ENCODE measurements around the gene DNAAF1. TPM values are rescaled to one million over a fixed set of nuclear protein-coding genes. Genes with fewer than 3 reads are reported as not detected.

DNAAF1 gene
- total RNA-seq, 1 experiment from 2014 or later: not detected

- H3K27ac ChIP-seq (ENCODE audit: low read depth, low read length, poor library complexity, severe bottlenecking): no peak overlapping the region
- intact Hi-C loops (cut with micrococcal nuclease; ENCODE audit: unreplicated experiment): no loop called here
- H3K4me1 ChIP-seq (ENCODE audit: insufficient read depth, low read length, poor library complexity, severe bottlenecking): no peaks in the 10 kb centered on the region
- TF ChIP-seq EZH2 (IDR thresholded peaks at IDR 0.05; ENCODE audit: borderline replicate concordance, low read depth, low read length, poor library complexity, severe bottlenecking) (no peak), CTCF (conservative IDR thresholded peaks at IDR 0.05; ENCODE audit: low read depth, low read length) (no peak)
- no peak for DNase-seq (ENCODE audit: low spot score)
- ChIA-PET POLR2A (ENCODE audit: low non-redundant PET) (no interaction called here), CTCF (no interaction called here)
- no peak overlapping the region for H3K4me3 ChIP-seq (ENCODE audit: low read depth, low read length, poor library complexity, severe bottlenecking)
- peaks cover 7% of the 10 kb centered on the region for H3K27me3 ChIP-seq (replicated peaks; ENCODE audit: insufficient read depth, low read depth, low read length, poor library complexity)
- BruUV-seq (replicated peaks): no TSS peak
- H3K9me3 ChIP-seq (ENCODE audit: low read depth, low read length, poor library complexity, severe bottlenecking): no peaks in the 10 kb centered on the region
- H3K36me3 ChIP-seq (ENCODE audit: insufficient read depth, low read length, poor library complexity, severe bottlenecking): no peaks in the 10 kb centered on the region
Measured at GRCh38 chr16:84169765-84170310, 24.7 kb downstream of the DNAAF1 start.

- TF ChIP-seq EZH2 (IDR thresholded peaks at IDR 0.05; ENCODE audit: borderline replicate concordance, low read depth, low read length, poor library complexity, severe bottlenecking): no peak
- TF ChIP-seq CTCF (conservative IDR thresholded peaks at IDR 0.05; ENCODE audit: low read depth, low read length): no peak
- BruUV-seq (replicated peaks): no TSS peak
- Histone ChIP-seq H3K9me3 (ENCODE audit: low read depth, low read length, poor library complexity, severe bottlenecking) (no peaks in the 10 kb centered on the region), H3K36me3 (ENCODE audit: insufficient read depth, low read length, poor library complexity, severe bottlenecking) (peaks cover 3% of the 10 kb centered on the region), H3K4me1 (ENCODE audit: insufficient read depth, low read length, poor library complexity, severe bottlenecking) (no peaks in the 10 kb centered on the region), H3K4me3 (ENCODE audit: low read depth, low read length, poor library complexity, severe bottlenecking) (no peak overlapping the region), H3K27ac (ENCODE audit: low read depth, low read length, poor library complexity, severe bottlenecking) (no peak overlapping the region), H3K27me3 (replicated peaks; ENCODE audit: insufficient read depth, low read depth, low read length, poor library complexity) (no peaks in the 10 kb centered on the region)
- ChIA-PET CTCF (no interaction called here), POLR2A (ENCODE audit: low non-redundant PET) (no interaction called here)
- no peak for DNase-seq (ENCODE audit: low spot score)
- intact Hi-C loops (cut with micrococcal nuclease; ENCODE audit: unreplicated experiment): no loop called here
Measured at GRCh38 chr16:84174396-84174795, 29.3 kb downstream of the DNAAF1 start.

- intact Hi-C loops (cut with micrococcal nuclease; ENCODE audit: unreplicated experiment): loop anchor here (5.0 kb wide), 1 partner anchor 88 kb away; no protein-coding TSS in a partner anchor
- BruUV-seq (replicated peaks): no TSS peak
- H3K9me3 ChIP-seq (ENCODE audit: low read depth, low read length, poor library complexity, severe bottlenecking): no peaks in the 10 kb centered on the region
- no peak overlapping the region for H3K4me3 ChIP-seq (ENCODE audit: low read depth, low read length, poor library complexity, severe bottlenecking)
- peak; percentile 77 for DNase-seq (ENCODE audit: low spot score)
- TF ChIP-seq CTCF (conservative IDR thresholded peaks at IDR 0.05; ENCODE audit: low read depth, low read length) (peak; percentile 76), EZH2 (IDR thresholded peaks at IDR 0.05; ENCODE audit: borderline replicate concordance, low read depth, low read length, poor library complexity, severe bottlenecking) (no peak)
- H3K27me3 ChIP-seq (replicated peaks; ENCODE audit: insufficient read depth, low read depth, low read length, poor library complexity): no peaks in the 10 kb centered on the region
- ChIA-PET POLR2A (ENCODE audit: low non-redundant PET) (no interaction called here), CTCF (interaction anchor here (1.0 kb wide), 1 partner anchor 91 kb away, joined by 5 read pairs; no protein-coding TSS in a partner anchor)
- no peak overlapping the region for H3K27ac ChIP-seq (ENCODE audit: low read depth, low read length, poor library complexity, severe bottlenecking)
- H3K4me1 ChIP-seq (ENCODE audit: insufficient read depth, low read length, poor library complexity, severe bottlenecking): no peaks in the 10 kb centered on the region
- peaks cover 9% of the 10 kb centered on the region for H3K36me3 ChIP-seq (ENCODE audit: insufficient read depth, low read length, poor library complexity, severe bottlenecking)
Measured at GRCh38 chr16:84175350-84176081, 30.4 kb downstream of the DNAAF1 start.
